GM23338 (cell line): ENCODE data around the gene RIMS1. TPM values are rescaled to one million over a fixed set of nuclear protein-coding genes. Genes with fewer than 3 reads are reported as not detected.

ENCODE experiments used
- ATAC-seq: fragments of 200-7000 bp; cut with Tn5 transposase; 3 replicates; pipeline ENCODE4 v1.9.1; 2020
- DNase-seq: peaks from one replicate; pipeline ENCODE4 v3.0.0-alpha.2; 2015; ENCODE audit warnings: low spot score
- H2AFZ ChIP-seq: fragments of 200-600 bp; sonication (generic); 2 replicates; pipeline ENCODE4 v1.8.0; 2016; ENCODE audit warnings: antibody characterized with exemption, mild to moderate bottlenecking, moderate library complexity
- H3F3A ChIP-seq: fragments of 200-600 bp; sonication (generic); replicated peaks from 2 replicates; pipeline ENCODE4 v1.8.0; 2017; ENCODE audit warnings: antibody characterized with exemption, mixed run types, low read depth
- H3K27ac ChIP-seq: fragments of 200-600 bp; sonication (generic); 2 replicates; pipeline ENCODE4 v1.6.1; 2016; ENCODE audit warnings: low read depth
- H3K27me3 ChIP-seq: fragments of 200-600 bp; sonication (generic); 2 replicates; pipeline ENCODE4 v1.8.0; 2016; ENCODE audit warnings: mild to moderate bottlenecking, mixed run types, moderate library complexity; ENCODE audit not compliant: insufficient read depth
- H3K36me3 ChIP-seq: fragments of 200-600 bp; sonication (generic); 2 replicates; pipeline ENCODE4 v1.8.0; 2016; ENCODE audit warnings: mild to moderate bottlenecking; ENCODE audit not compliant: insufficient read depth
- H3K4me1 ChIP-seq: fragments of 200-600 bp; sonication (generic); 2 replicates; pipeline ENCODE4 v1.8.0; 2016; ENCODE audit warnings: mild to moderate bottlenecking, moderate library complexity; ENCODE audit not compliant: insufficient read depth
- H3K4me2 ChIP-seq: fragments of 200-600 bp; sonication (generic); 2 replicates; pipeline ENCODE4 v1.7.1; 2017; ENCODE audit warnings: mixed run types
- H3K4me3 ChIP-seq: fragments of 200-600 bp; sonication (generic); 2 replicates; pipeline ENCODE4 v1.6.1; 2016; ENCODE audit warnings: mixed run types
- H3K79me2 ChIP-seq: fragments of 200-600 bp; sonication (generic); replicated peaks from 2 replicates; pipeline ENCODE4 v1.8.0; 2017; ENCODE audit warnings: mild to moderate bottlenecking; ENCODE audit not compliant: insufficient read depth
- H3K9me2 ChIP-seq: fragments of 200-600 bp; sonication (generic); 2 replicates; pipeline ENCODE4 v1.8.0; 2017; ENCODE audit not compliant: insufficient read depth
- H4K20me1 ChIP-seq: fragments of 200-600 bp; sonication (generic); replicated peaks from 2 replicates; pipeline ENCODE4 v1.8.0; 2017; ENCODE audit warnings: mild to moderate bottlenecking; ENCODE audit not compliant: insufficient read depth
- H3K27ac Mint-ChIP-seq: 2 replicates; pipeline ENCODE4 v1.8.0; 2020; ENCODE audit warnings: inconsistent platforms, mild to moderate bottlenecking, moderate library complexity, mixed read lengths
- H3K27me3 Mint-ChIP-seq: 3 replicates; pipeline ENCODE4 v1.8.0; 2022; ENCODE audit warnings: low read depth, mild to moderate bottlenecking, moderate library complexity, mixed read lengths, inconsistent platforms; ENCODE audit not compliant: insufficient read depth, poor library complexity
- H3K36me3 Mint-ChIP-seq: 3 replicates; pipeline ENCODE4 v1.8.0; 2021; ENCODE audit warnings: low read depth, mild to moderate bottlenecking, inconsistent platforms, moderate library complexity, mixed read lengths
- H3K4me1 Mint-ChIP-seq: 3 replicates; pipeline ENCODE4 v1.8.0; 2020; ENCODE audit warnings: mild to moderate bottlenecking, inconsistent platforms, mixed read lengths
- H3K4me3 Mint-ChIP-seq: 3 replicates; pipeline ENCODE4 v1.8.0; 2021; ENCODE audit warnings: moderate library complexity, mild to moderate bottlenecking, inconsistent platforms, mixed read lengths
- H3K9me3 Mint-ChIP-seq: 3 replicates; pipeline ENCODE4 v1.8.0; 2020; ENCODE audit warnings: moderate library complexity, mild to moderate bottlenecking, inconsistent platforms, mixed read lengths
- EZH2 ChIP-seq: fragments of 200-600 bp; sonication (generic); IDR thresholded peaks from one replicate; pipeline ENCODE4 v1.8.0; 2017; ENCODE audit warnings: antibody characterized with exemption, mild to moderate bottlenecking, low read depth; ENCODE audit not compliant: unreplicated experiment
- NANOG ChIP-seq: IDR thresholded peaks from 2 replicates; pipeline ENCODE4 v1.6.1; 2016; ENCODE audit warnings: antibody characterized with exemption, borderline replicate concordance
- STAT1 ChIP-seq: IDR thresholded peaks from one replicate; pipeline ENCODE4 v1.6.1; 2016; ENCODE audit warnings: antibody characterized with exemption; ENCODE audit not compliant: unreplicated experiment
- polyA plus RNA-seq: library from polyadenylated mRNA; unstranded; fragments of >200 nt; fragmentation: Nextera tagmentation; extraction: Ambion mirVana; gene quantifications from 2 replicates; pipeline ENCODE4 v1.2.1, GENCODE V29; 2016
- total RNA-seq: library from RNA; depleted of rRNA; stranded (reverse); fragments of >200 nt; shearing (Covaris generic); gene quantifications from 2 replicates; pipeline ENCODE4 v1.2.3, GENCODE V29; 2014
- TF ChIP-seq, protein P1 (sequence below): IDR thresholded peaks from one replicate; pipeline ENCODE4 v1.6.1; 2018; ENCODE audit warnings: antibody characterized with exemption; ENCODE audit not compliant: unreplicated experiment
- TF ChIP-seq, protein P2 (sequence below): fragments of 250-450 bp; sonication (Bioruptor Pico); IDR thresholded peaks from 2 replicates; pipeline ENCODE4 v1.5.0; 2020; ENCODE audit warnings: mild to moderate bottlenecking, moderate library complexity

RIMS1 gene
- total and polyA plus RNA-seq, 2 experiments from 2014 or later: 0.89 to 4.0 TPM

DNA sequence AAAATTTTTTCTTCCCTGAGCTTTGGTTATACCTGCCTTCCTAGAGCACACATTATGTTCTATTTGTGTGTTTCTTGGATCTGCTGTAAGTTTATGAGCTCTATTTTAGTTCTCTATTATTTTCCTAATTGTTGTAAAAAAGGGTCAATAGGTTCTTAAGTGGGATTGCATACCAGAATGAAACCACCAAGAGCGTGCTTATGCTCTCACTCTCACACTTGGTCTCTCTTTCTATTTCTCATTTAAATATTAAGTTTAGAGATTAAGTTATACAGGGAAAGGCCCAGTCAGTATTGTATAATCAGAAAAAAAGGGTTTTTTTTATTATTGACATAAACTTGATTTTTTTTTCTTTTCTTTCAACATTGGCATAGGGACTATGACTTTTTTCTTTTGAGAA lies 96.8 kb downstream of the RIMS1 start:
- Histone ChIP-seq H3F3A (no peaks in the 10 kb centered on the region), H3K27ac (no peak overlapping the region), H3K27me3 (no peaks in the 10 kb centered on the region), H3K4me2 (no peak overlapping the region), H3K4me1 (peaks cover 5% of the 10 kb centered on the region; the same call in 1 of the 2 replicates), H3K4me3 (no peak overlapping the region), H3K9me2 (peaks cover 10% of the 10 kb centered on the region; the same call in 1 of the 2 replicates), H3K36me3 (no peaks in the 10 kb centered on the region), H2AFZ (no peak overlapping the region), H4K20me1 (no peaks in the 10 kb centered on the region), H3K79me2 (no peaks in the 10 kb centered on the region)
- DNase-seq: no peak
- Mint-ChIP-seq H3K4me3 (no peak overlapping the region), H3K27me3 (no peaks in the 10 kb centered on the region), H3K4me1 (peaks cover 6% of the 10 kb centered on the region; the same call in 2 of the 3 replicates), H3K36me3 (no peaks in the 10 kb centered on the region), H3K27ac (no peak overlapping the region), H3K9me3 (no peaks in the 10 kb centered on the region)
- TF ChIP-seq NANOG (no peak), EZH2 (no peak), STAT1 (no peak)
- TF ChIP-seq, protein P1, sequence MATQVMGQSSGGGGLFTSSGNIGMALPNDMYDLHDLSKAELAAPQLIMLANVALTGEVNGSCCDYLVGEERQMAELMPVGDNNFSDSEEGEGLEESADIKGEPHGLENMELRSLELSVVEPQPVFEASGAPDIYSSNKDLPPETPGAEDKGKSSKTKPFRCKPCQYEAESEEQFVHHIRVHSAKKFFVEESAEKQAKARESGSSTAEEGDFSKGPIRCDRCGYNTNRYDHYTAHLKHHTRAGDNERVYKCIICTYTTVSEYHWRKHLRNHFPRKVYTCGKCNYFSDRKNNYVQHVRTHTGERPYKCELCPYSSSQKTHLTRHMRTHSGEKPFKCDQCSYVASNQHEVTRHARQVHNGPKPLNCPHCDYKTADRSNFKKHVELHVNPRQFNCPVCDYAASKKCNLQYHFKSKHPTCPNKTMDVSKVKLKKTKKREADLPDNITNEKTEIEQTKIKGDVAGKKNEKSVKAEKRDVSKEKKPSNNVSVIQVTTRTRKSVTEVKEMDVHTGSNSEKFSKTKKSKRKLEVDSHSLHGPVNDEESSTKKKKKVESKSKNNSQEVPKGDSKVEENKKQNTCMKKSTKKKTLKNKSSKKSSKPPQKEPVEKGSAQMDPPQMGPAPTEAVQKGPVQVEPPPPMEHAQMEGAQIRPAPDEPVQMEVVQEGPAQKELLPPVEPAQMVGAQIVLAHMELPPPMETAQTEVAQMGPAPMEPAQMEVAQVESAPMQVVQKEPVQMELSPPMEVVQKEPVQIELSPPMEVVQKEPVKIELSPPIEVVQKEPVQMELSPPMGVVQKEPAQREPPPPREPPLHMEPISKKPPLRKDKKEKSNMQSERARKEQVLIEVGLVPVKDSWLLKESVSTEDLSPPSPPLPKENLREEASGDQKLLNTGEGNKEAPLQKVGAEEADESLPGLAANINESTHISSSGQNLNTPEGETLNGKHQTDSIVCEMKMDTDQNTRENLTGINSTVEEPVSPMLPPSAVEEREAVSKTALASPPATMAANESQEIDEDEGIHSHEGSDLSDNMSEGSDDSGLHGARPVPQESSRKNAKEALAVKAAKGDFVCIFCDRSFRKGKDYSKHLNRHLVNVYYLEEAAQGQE: no peak
- TF ChIP-seq, protein P2, sequence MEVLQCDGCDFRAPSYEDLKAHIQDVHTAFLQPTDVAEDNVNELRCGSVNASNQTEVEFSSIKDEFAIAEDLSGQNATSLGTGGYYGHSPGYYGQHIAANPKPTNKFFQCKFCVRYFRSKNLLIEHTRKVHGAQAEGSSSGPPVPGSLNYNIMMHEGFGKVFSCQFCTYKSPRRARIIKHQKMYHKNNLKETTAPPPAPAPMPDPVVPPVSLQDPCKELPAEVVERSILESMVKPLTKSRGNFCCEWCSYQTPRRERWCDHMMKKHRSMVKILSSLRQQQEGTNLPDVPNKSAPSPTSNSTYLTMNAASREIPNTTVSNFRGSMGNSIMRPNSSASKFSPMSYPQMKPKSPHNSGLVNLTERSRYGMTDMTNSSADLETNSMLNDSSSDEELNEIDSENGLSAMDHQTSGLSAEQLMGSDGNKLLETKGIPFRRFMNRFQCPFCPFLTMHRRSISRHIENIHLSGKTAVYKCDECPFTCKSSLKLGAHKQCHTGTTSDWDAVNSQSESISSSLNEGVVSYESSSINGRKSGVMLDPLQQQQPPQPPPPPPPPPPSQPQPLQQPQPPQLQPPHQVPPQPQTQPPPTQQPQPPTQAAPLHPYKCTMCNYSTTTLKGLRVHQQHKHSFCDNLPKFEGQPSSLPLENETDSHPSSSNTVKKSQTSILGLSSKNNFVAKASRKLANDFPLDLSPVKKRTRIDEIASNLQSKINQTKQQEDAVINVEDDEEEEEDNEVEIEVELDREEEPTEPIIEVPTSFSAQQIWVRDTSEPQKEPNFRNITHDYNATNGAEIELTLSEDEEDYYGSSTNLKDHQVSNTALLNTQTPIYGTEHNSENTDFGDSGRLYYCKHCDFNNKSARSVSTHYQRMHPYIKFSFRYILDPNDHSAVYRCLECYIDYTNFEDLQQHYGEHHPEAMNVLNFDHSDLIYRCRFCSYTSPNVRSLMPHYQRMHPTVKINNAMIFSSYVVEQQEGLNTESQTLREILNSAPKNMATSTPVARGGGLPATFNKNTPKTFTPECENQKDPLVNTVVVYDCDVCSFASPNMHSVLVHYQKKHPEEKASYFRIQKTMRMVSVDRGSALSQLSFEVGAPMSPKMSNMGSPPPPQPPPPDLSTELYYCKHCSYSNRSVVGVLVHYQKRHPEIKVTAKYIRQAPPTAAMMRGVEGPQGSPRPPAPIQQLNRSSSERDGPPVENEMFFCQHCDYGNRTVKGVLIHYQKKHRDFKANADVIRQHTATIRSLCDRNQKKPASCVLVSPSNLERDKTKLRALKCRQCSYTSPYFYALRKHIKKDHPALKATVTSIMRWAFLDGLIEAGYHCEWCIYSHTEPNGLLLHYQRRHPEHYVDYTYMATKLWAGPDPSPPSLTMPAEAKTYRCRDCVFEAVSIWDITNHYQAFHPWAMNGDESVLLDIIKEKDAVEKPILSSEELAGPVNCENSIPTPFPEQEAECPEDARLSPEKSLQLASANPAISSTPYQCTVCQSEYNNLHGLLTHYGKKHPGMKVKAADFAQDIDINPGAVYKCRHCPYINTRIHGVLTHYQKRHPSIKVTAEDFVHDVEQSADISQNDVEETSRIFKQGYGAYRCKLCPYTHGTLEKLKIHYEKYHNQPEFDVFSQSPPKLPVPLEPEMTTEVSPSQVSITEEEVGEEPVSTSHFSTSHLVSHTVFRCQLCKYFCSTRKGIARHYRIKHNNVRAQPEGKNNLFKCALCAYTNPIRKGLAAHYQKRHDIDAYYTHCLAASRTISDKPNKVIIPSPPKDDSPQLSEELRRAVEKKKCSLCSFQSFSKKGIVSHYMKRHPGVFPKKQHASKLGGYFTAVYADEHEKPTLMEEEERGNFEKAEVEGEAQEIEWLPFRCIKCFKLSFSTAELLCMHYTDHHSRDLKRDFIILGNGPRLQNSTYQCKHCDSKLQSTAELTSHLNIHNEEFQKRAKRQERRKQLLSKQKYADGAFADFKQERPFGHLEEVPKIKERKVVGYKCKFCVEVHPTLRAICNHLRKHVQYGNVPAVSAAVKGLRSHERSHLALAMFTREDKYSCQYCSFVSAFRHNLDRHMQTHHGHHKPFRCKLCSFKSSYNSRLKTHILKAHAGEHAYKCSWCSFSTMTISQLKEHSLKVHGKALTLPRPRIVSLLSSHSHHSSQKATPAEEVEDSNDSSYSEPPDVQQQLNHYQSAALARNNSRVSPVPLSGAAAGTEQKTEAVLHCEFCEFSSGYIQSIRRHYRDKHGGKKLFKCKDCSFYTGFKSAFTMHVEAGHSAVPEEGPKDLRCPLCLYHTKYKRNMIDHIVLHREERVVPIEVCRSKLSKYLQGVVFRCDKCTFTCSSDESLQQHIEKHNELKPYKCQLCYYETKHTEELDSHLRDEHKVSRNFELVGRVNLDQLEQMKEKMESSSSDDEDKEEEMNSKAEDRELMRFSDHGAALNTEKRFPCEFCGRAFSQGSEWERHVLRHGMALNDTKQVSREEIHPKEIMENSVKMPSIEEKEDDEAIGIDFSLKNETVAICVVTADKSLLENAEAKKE (CRISPR knock-in tag): no peak
- no peak for ATAC-seq
